ENCODE results near the gene ELF4. TPM values are rescaled to one million over a fixed set of nuclear protein-coding genes. Genes with fewer than 3 reads are reported as not detected.
A peak's percentile ranks its signal among the peaks of the same experiment; 100 is the strongest.
"Not testable (repeated sequence)": the region's sequence is repeated elsewhere in the genome, so short reads cannot be mapped to it uniquely, and the experiment has no call there.

ELF4 gene
- total RNA-seq, 2 donors from 2014 or later, result 1.6 to 3.6 TPM

GRCh38 chrX:130117166-130117565 is 6.9 kb upstream of the ELF4 start:
- DNase-seq (no peak), ATAC-seq (no peak)
- no peak overlapping the region for H3K27ac ChIP-seq
- H3K4me3 ChIP-seq, result no peak overlapping the region
- no peak for TF ChIP-seq POLR2A (IDR thresholded peaks at IDR 0.05)
- no peak for TF ChIP-seq CTCF (IDR thresholded peaks at IDR 0.05)
- no peaks in the 10 kb centered on the region for H3K27me3 ChIP-seq
- H3K36me3 ChIP-seq (replicated peaks in 1 of 2; ENCODE audit: insufficient read depth in 1 of 2, low read depth in 2 of 2), result no peaks in the 10 kb centered on the region
- H3K4me1 ChIP-seq, result peaks cover 6% of the 10 kb centered on the region
- 84 to 100% methylated on average over 1 to 3 of the region's 7 CpGs for WGBS, 2 donors
- intact Hi-C loops (cut with DNase I), result no loop called here
- H3K9me3 ChIP-seq, result no peaks in the 10 kb centered on the region

GRCh38 chrX:130115119-130115885 is 5.0 kb upstream of the ELF4 start:
- intact Hi-C loops (cut with DNase I); H3K36me3 ChIP-seq (replicated peaks in 1 of 2; ENCODE audit: insufficient read depth in 1 of 2, low read depth in 2 of 2); H3K27me3 ChIP-seq; H3K27ac ChIP-seq; H3K4me3 ChIP-seq; H3K4me1 ChIP-seq; DNase-seq; ATAC-seq; H3K9me3 ChIP-seq: not testable (repeated sequence)
- 75 to 80% methylated on average over 6 to 10 of the region's 10 CpGs for WGBS, 2 donors

- TF ChIP-seq CTCF (IDR thresholded peaks at IDR 0.05) (no peak), POLR2A (IDR thresholded peaks at IDR 0.05) (no peak)
- ATAC-seq (no peak), DNase-seq (peak in 1 of 4 donors; percentile 18)
- Histone ChIP-seq H3K27me3 (no peaks in the 10 kb centered on the region), H3K4me3 (no peak overlapping the region), H3K27ac (no peak overlapping the region), H3K36me3 (replicated peaks in 1 of 2; ENCODE audit: insufficient read depth in 1 of 2, low read depth in 2 of 2) (no peaks in the 10 kb centered on the region), H3K9me3 (no peaks in the 10 kb centered on the region), H3K4me1 (no peaks in the 10 kb centered on the region)
- intact Hi-C loops (cut with DNase I), result no loop called here
- 57% methylated on average over 3 of the region's 9 CpGs; no CpG with 5 or more reads in 1 of the 2 donors for WGBS, 2 donors
Measured at GRCh38 chrX:130114141-130114588, 3.9 kb upstream of the ELF4 start.

GRCh38 chrX:130111220-130112154 is 1.2 kb upstream of the ELF4 start:
- Histone ChIP-seq H3K27me3 (no peaks in the 10 kb centered on the region), H3K9me3 (no peaks in the 10 kb centered on the region), H3K27ac (no peak overlapping the region), H3K4me3 (no peak overlapping the region), H3K36me3 (replicated peaks in 1 of 2; ENCODE audit: insufficient read depth in 1 of 2, low read depth in 2 of 2) (no peaks in the 10 kb centered on the region), H3K4me1 (no peaks in the 10 kb centered on the region)
- no peak for DNase-seq
- 40 to 69% methylated on average over 23 of the region's 43 CpGs for WGBS, 2 donors
- no peak for ATAC-seq
- intact Hi-C loops (cut with DNase I), result no loop called here
- TF ChIP-seq POLR2A (IDR thresholded peaks at IDR 0.05) (no peak), CTCF (IDR thresholded peaks at IDR 0.05) (no peak)

Data from body of pancreas (tissue), 4 donors.